Measurements from ENCODE around the gene TATDN2.

The TATDN2 gene

GRCh38 chr3:10284496-10284895, 36.2 kb downstream of the TATDN2 start:
- H3K27ac ChIP-seq, result no peak overlapping the region
- H3K36me3 ChIP-seq (ENCODE audit: control insufficient read depth, insufficient read depth, low read length), result no peaks in the 10 kb centered on the region
- H3K4me3 ChIP-seq (ENCODE audit: low read depth, low read length), result no peak overlapping the region
- H3K9ac ChIP-seq, result no peak overlapping the region
- no peaks in the 10 kb centered on the region for H3K9me3 ChIP-seq (ENCODE audit: control insufficient read depth, low read length)
- no peaks in the 10 kb centered on the region for H3K27me3 ChIP-seq (ENCODE audit: control insufficient read depth, insufficient read depth, low read length)
- H2AFZ ChIP-seq, result no peak overlapping the region
- no peaks in the 10 kb centered on the region for H3K4me1 ChIP-seq
- H3K4me2 ChIP-seq (ENCODE audit: low read length), result no peak overlapping the region
- no peaks in the 10 kb centered on the region for H3K79me2 ChIP-seq
- TF ChIP-seq CTCF (IDR thresholded peaks at IDR 0.05), result no peak

GRCh38 chr3:10285272-10286132, 37.2 kb downstream of the TATDN2 start:
- no peak overlapping the region for H3K27ac ChIP-seq
- no peak overlapping the region for H3K4me2 ChIP-seq (ENCODE audit: low read length)
- H3K9ac ChIP-seq, result no peak overlapping the region
- no peak overlapping the region for H3K4me3 ChIP-seq (ENCODE audit: low read depth, low read length)
- no peak for TF ChIP-seq CTCF (IDR thresholded peaks at IDR 0.05)
- H3K79me2 ChIP-seq, result no peaks in the 10 kb centered on the region
- H3K9me3 ChIP-seq (ENCODE audit: control insufficient read depth, low read length), result no peaks in the 10 kb centered on the region
- H3K4me1 ChIP-seq, result no peaks in the 10 kb centered on the region
- H3K27me3 ChIP-seq (ENCODE audit: control insufficient read depth, insufficient read depth, low read length), result no peaks in the 10 kb centered on the region
- H2AFZ ChIP-seq, result no peak overlapping the region
- no peaks in the 10 kb centered on the region for H3K36me3 ChIP-seq (ENCODE audit: control insufficient read depth, insufficient read depth, low read length)

- H3K9ac ChIP-seq, result no peak overlapping the region
- TF ChIP-seq CTCF (IDR thresholded peaks at IDR 0.05), result no peak
- H3K4me2 ChIP-seq (ENCODE audit: low read length), result no peak overlapping the region
- H3K27ac ChIP-seq, result no peak overlapping the region
- H3K79me2 ChIP-seq, result no peaks in the 10 kb centered on the region
- no peaks in the 10 kb centered on the region for H3K9me3 ChIP-seq (ENCODE audit: control insufficient read depth, low read length)
- no peaks in the 10 kb centered on the region for H3K27me3 ChIP-seq (ENCODE audit: control insufficient read depth, insufficient read depth, low read length)
- H2AFZ ChIP-seq, result no peak overlapping the region
- H3K4me1 ChIP-seq, result no peaks in the 10 kb centered on the region
- H3K36me3 ChIP-seq (ENCODE audit: control insufficient read depth, insufficient read depth, low read length), result no peaks in the 10 kb centered on the region
- no peak overlapping the region for H3K4me3 ChIP-seq (ENCODE audit: low read depth, low read length)
Measured at GRCh38 chr3:10286133-10286524, 37.9 kb downstream of the TATDN2 start.

GRCh38 chr3:10286596-10287295, 38.5 kb downstream of the TATDN2 start:
- no peaks in the 10 kb centered on the region for H3K27me3 ChIP-seq (ENCODE audit: control insufficient read depth, insufficient read depth, low read length)
- no peak overlapping the region for H3K9ac ChIP-seq
- no peaks in the 10 kb centered on the region for H3K79me2 ChIP-seq
- H2AFZ ChIP-seq, result no peak overlapping the region
- no peak overlapping the region for H3K27ac ChIP-seq
- H3K4me1 ChIP-seq, result no peaks in the 10 kb centered on the region
- no peak for TF ChIP-seq CTCF (IDR thresholded peaks at IDR 0.05)
- no peaks in the 10 kb centered on the region for H3K9me3 ChIP-seq (ENCODE audit: control insufficient read depth, low read length)
- no peak overlapping the region for H3K4me2 ChIP-seq (ENCODE audit: low read length)
- no peak overlapping the region for H3K4me3 ChIP-seq (ENCODE audit: low read depth, low read length)
- H3K36me3 ChIP-seq (ENCODE audit: control insufficient read depth, insufficient read depth, low read length), result no peaks in the 10 kb centered on the region

Data from parathyroid adenoma (tissue), 2 donors.